HUES6 (cell line): ENCODE data around the gene GNB1.
A peak's percentile ranks its signal among the peaks of the same experiment; 100 is the strongest.

Experiments used
- H3K27ac ChIP-seq: 2 replicates; pipeline ENCODE4 v1.7.0; 2013; ENCODE audit warnings: low read depth, mild to moderate bottlenecking, low read length, inconsistent platforms
- H3K27me3 ChIP-seq: 2 replicates; pipeline ENCODE4 v1.6.1; 2013; ENCODE audit warnings: low read length; ENCODE audit not compliant: control insufficient read depth, insufficient read depth
- H3K36me3 ChIP-seq: 2 replicates; pipeline ENCODE4 v1.6.1; 2013; ENCODE audit warnings: low read length; ENCODE audit not compliant: control insufficient read depth, insufficient read depth
- H3K4me1 ChIP-seq: 2 replicates; pipeline ENCODE4 v1.6.1; 2013; ENCODE audit warnings: low read length; ENCODE audit not compliant: control insufficient read depth, insufficient read depth
- H3K4me3 ChIP-seq: 2 replicates; pipeline ENCODE4 v1.5.1; 2013; ENCODE audit warnings: low read depth, low read length
- H3K9ac ChIP-seq: one replicate; pipeline ENCODE4 v1.6.1; 2013; ENCODE audit warnings: mild to moderate bottlenecking, low read length
- H3K9me3 ChIP-seq: 2 replicates; pipeline ENCODE4 v1.6.1; 2013; ENCODE audit warnings: low read depth, low read length; ENCODE audit not compliant: control insufficient read depth, insufficient read depth

The GNB1 gene

GRCh38 chr1:1921901-1922701, 31.2 kb upstream of the GNB1 start:
- Histone ChIP-seq H3K4me1 (peaks cover 19% of the 10 kb centered on the region), H3K4me3 (no peak overlapping the region), H3K27me3 (peaks cover 13% of the 10 kb centered on the region; the same call in 1 of the 2 replicates), H3K27ac (no peak overlapping the region), H3K36me3 (no peaks in the 10 kb centered on the region), H3K9ac (no peak overlapping the region), H3K9me3 (peaks cover 7% of the 10 kb centered on the region)

- no peak overlapping the region for H3K27ac ChIP-seq
- H3K36me3 ChIP-seq, result no peaks in the 10 kb centered on the region
- no peak overlapping the region for H3K4me3 ChIP-seq
- no peak overlapping the region for H3K9ac ChIP-seq
- peaks cover 13% of the 10 kb centered on the region; the same call in 1 of the 2 replicates for H3K27me3 ChIP-seq
- H3K4me1 ChIP-seq, result peaks cover 19% of the 10 kb centered on the region
- H3K9me3 ChIP-seq, result peaks cover 7% of the 10 kb centered on the region
These were observed 30.6 kb upstream of the GNB1 start for GRCh38 chr1:1921459-1921862.

GRCh38 chr1:1920608-1921458, 29.9 kb upstream of the GNB1 start:
- H3K27ac ChIP-seq, result no peak overlapping the region
- H3K4me3 ChIP-seq, result no peak overlapping the region
- H3K9me3 ChIP-seq, result peaks cover 4% of the 10 kb centered on the region
- peaks cover 19% of the 10 kb centered on the region for H3K4me1 ChIP-seq
- no peaks in the 10 kb centered on the region for H3K36me3 ChIP-seq
- no peak overlapping the region for H3K9ac ChIP-seq
- peaks cover 13% of the 10 kb centered on the region; the same call in 1 of the 2 replicates for H3K27me3 ChIP-seq

GRCh38 chr1:1920057-1920607, 29.2 kb upstream of the GNB1 start:
- Histone ChIP-seq H3K4me3 (peak overlapping the region; percentile 37; the same call in 1 of the 2 replicates), H3K36me3 (no peaks in the 10 kb centered on the region), H3K27ac (no peak overlapping the region), H3K9ac (no peak overlapping the region), H3K27me3 (peaks cover 13% of the 10 kb centered on the region; the same call in 1 of the 2 replicates), H3K9me3 (no peaks in the 10 kb centered on the region; the same call in 1 of the 2 replicates), H3K4me1 (peaks cover 19% of the 10 kb centered on the region)

- no peaks in the 10 kb centered on the region for H3K36me3 ChIP-seq
These were observed 28.6 kb upstream of the GNB1 start for GRCh38 chr1:1919304-1920056.

GRCh38 chr1:1918901-1919303, 28.0 kb upstream of the GNB1 start, which contains the start of gene TMEM52:
Gene TMEM52 (minus strand): TSS chr1:1919279. CDS start chr1:1919265, 14 bp downstream.
- Histone ChIP-seq H3K36me3 (no peaks in the 10 kb centered on the region), H3K9ac (peak within 1 kb of the TSS; percentile 56), H3K27me3 (peaks cover 13% of the 10 kb centered on the region; the same call in 1 of the 2 replicates), H3K27ac (peak within 1 kb of the TSS; percentile 54; the same call in 1 of the 2 replicates), H3K9me3 (no peaks in the 10 kb centered on the region), H3K4me3 (peak within 1 kb of the TSS; percentile 65), H3K4me1 (peaks cover 22% of the 10 kb centered on the region)

More at GRCh38 chr1:1919304-1920056, 28.6 kb upstream of the GNB1 start:
- H3K9ac ChIP-seq, result peak overlapping the region; percentile 4
- H3K27me3 ChIP-seq, result peaks cover 13% of the 10 kb centered on the region; the same call in 1 of the 2 replicates
- peak overlapping the region; percentile 65 for H3K4me3 ChIP-seq
- H3K9me3 ChIP-seq, result no peaks in the 10 kb centered on the region
- H3K27ac ChIP-seq, result no peak overlapping the region
- H3K4me1 ChIP-seq, result peaks cover 19% of the 10 kb centered on the region

- peak overlapping the region; percentile 65 for H3K4me3 ChIP-seq
These were observed 27.4 kb upstream of the GNB1 start for GRCh38 chr1:1917995-1918900.

GRCh38 chr1:1917304-1917976, 26.6 kb upstream of the GNB1 start:
- Histone ChIP-seq H3K9ac (no peak overlapping the region), H3K4me3 (no peak overlapping the region), H3K27ac (no peak overlapping the region), H3K36me3 (no peaks in the 10 kb centered on the region), H3K4me1 (peaks cover 21% of the 10 kb centered on the region), H3K9me3 (no peaks in the 10 kb centered on the region), H3K27me3 (peaks cover 13% of the 10 kb centered on the region; the same call in 1 of the 2 replicates)

More at GRCh38 chr1:1917995-1918900, 27.4 kb upstream of the GNB1 start:
- no peaks in the 10 kb centered on the region for H3K9me3 ChIP-seq
- H3K27ac ChIP-seq, result peak overlapping the region; percentile 54; the same call in 1 of the 2 replicates
- no peaks in the 10 kb centered on the region for H3K36me3 ChIP-seq
- peaks cover 13% of the 10 kb centered on the region; the same call in 1 of the 2 replicates for H3K27me3 ChIP-seq
- H3K4me1 ChIP-seq, result peaks cover 23% of the 10 kb centered on the region
- H3K9ac ChIP-seq, result peak overlapping the region; percentile 56

GRCh38 chr1:1916851-1917251, 26.0 kb upstream of the GNB1 start:
- Histone ChIP-seq H3K9ac (no peak overlapping the region), H3K4me3 (no peak overlapping the region), H3K9me3 (no peaks in the 10 kb centered on the region), H3K27me3 (peaks cover 13% of the 10 kb centered on the region; the same call in 1 of the 2 replicates), H3K4me1 (peaks cover 21% of the 10 kb centered on the region), H3K27ac (no peak overlapping the region), H3K36me3 (no peaks in the 10 kb centered on the region)
